GM21526 (cell line): ENCODE measurements around the gene IFRD2.

Source experiments
- ATAC-seq: cut with Tn5 transposase; IDR thresholded peaks from one replicate; pipeline ENCODE4 v1.9.1; 2021; ENCODE audit warnings: moderate library complexity; ENCODE audit not compliant: unreplicated experiment, low FRiP score

Gene IFRD2

DNA sequence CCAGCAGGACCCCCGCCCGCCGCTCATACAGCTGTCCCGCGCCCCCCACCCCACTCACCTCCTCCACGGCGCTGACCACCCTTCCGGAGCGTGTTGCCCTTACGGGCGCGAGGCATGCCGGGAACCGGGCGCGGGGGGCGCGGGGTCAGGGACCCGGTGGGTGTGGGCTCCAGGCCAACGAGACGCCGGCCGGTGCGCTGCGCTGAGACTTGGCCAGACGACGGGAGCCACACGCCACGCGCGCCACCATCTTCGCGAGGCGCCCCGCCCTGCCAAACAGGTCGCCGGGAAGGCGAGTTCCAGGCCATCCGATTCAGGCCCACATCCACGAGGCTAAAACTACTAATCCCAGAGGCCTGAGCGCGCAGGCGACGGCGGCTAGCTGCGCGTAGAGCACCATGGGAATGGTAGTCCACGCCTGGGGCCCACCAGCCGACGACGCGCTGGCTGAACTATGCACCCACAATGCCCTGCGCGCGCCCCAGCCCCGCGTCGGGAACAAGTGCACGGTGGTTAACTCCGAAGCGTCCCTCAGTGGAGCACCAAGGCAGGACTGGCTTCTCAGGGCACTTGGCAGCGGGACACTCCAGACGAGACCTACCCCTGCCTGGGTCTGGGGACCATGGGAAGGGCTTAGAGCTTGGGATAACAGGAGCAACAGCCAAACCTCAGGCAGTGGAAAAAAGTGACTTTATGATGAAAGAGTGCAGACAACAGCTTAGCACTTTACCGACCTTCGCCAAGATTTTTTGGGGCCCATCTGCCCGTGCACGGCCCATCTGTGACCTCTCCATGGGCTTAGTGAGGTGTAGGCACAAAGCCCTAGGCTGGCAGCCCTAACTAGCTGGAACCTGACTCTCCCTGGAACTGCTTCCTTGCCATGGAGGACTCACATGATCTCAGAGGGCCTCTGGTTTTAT lies at the start of gene IFRD2:
TSS of gene IFRD2 (minus strand) at position 271 of the 920 bp plus-strand sequence. CDS start at position 116, 155 bp downstream.
- peak; percentile 85 for ATAC-seq

- ATAC-seq = no peak
Measured at GRCh38 chr3:50341537-50341936, 49.3 kb upstream of the IFRD2 start.

DNA sequence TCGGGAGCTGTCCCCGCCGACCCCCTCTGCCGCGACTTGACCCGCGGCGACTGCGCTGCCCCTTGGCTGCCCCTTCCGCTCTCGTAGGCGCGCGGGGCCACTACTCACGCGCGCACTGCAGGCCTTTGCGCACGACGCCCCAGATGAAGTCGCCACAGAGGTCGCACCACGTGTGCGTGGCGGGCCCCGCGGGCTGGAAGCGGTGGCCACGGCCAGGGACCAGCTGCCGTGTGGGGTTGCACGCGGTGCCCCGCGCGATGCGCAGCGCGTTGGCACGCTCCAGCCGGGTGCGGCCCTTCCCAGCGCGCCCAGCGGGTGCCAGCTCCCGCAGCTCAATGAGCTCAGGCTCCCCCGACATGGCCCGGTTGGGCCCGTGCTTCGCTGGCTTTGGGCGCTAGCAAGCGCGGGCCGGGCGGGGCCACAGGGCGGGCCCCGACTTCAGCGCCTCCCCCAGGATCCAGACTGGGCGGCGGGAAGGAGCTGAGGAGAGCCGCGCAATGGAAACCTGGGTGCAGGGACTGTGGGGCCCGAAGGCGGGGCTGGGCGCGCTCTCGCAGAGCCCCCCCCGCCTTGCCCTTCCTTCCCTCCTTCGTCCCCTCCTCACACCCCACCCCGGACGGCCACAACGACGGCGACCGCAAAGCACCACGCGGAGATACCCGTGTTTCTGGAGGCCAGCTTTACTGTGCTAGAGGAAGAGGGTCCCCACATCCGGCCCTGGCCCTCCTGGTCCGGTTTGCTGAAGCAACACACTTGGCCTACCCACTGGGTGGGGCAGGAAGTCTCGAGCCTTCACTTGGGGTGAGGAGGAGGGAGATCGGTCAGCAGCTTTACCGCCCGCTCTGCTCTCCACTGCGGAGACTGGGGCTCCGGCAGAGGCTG lies 48.5 kb upstream of the IFRD2 start, which contains the start of gene RASSF1:
TSS of gene RASSF1 (minus strand) at position 389 of the 882 bp plus-strand sequence. CDS start at position 358, 31 bp downstream.
- no peak for ATAC-seq

GRCh38 chr3:50340147-50340447 lies 47.9 kb upstream of the IFRD2 start:
- ATAC-seq = no peak

- no peak for ATAC-seq
Measured at GRCh38 chr3:50339485-50340146, 47.4 kb upstream of the IFRD2 start.

GRCh38 chr3:50338965-50339364 lies 46.7 kb upstream of the IFRD2 start:
- ATAC-seq = no peak

DNA sequence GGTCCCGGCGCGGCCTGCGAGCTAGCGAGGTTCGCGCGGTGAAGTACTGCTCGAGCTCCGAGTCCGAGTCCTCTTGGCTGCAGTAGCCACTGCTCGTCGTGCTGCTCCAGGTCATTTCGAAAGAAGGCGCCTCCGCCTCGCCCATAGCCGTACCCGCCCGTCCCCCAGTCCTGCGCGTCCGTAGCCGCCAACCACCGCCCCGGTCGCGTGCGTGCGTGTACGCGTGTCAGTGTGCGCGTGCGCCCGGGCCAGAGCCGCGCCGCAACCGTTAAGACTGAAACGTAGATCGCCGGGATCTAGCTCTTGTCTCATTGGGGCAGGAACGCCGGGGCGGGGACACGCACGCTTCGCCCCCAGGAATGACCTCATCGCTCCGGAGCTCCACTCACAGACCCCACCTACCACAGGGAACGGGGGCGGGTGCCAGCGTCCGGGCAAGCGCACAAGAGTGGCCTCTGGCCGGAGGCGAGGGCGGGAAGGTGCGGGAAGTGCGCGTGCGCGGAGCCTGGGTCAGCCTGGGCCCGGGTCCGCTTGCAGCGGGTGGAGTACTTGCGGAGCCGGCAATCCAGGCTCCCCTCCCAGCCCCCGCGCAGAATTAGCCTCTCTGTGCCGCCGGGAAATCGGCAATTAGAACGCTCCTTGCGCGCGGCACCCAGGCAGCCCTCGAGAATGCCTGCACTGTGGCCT lies 45.1 kb upstream of the IFRD2 start:
- peak; percentile 59 for ATAC-seq

- peak; percentile 9 for ATAC-seq
Measured at GRCh38 chr3:50336452-50337174, 44.4 kb upstream of the IFRD2 start.

DNA sequence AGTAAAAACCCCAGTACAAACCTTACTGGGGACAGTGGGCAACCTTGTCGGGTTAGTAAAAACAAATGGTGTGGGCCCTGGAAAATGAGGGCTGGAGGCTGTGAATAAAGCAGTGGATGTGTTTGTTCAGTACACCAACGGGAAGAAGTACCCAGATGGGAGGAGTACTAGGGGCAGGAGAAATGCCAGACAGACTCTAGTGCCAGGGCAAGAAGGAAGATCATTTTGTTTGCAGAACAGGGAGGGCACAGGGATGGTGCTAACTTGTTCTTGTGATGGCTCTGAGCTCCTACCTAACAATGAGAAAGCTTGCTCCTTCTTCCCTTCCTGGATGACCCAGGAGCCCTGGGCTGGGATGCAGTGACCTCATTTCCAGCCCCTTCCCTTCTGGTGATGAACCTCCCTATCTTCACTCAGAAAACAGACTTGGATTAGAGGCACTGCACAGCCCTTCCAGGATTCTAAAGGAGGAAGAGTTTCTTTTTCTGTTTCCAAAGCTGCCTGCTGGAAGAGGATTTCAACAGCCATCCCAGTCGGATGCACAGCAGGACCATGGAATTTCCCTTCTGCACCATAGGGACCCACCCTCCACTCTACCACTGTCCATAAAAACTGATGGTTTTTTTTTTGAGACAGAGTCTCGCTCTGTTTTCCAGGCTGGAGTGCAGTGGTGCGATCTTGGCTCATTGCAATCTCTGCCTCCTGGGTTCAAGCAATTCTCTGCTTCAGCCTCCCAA lies 42.3 kb upstream of the IFRD2 start:
- no peak for ATAC-seq

GRCh38 chr3:50333744-50334328 lies 41.6 kb upstream of the IFRD2 start:
- no peak for ATAC-seq

- ATAC-seq = no peak
Measured at GRCh38 chr3:50331364-50331907, 39.2 kb upstream of the IFRD2 start.

GRCh38 chr3:50330330-50330729 lies 38.1 kb upstream of the IFRD2 start:
- ATAC-seq = no peak

GRCh38 chr3:50327943-50328691 lies 35.9 kb upstream of the IFRD2 start, which contains the start of gene TUSC2:
TUSC2 (minus strand) TSS chr3:50328223; CDS start chr3:50328099, 124 bp downstream.
- peak; percentile 62 for ATAC-seq

- no peak for ATAC-seq
Measured at GRCh38 chr3:50327129-50327528, 34.9 kb upstream of the IFRD2 start.

DNA sequence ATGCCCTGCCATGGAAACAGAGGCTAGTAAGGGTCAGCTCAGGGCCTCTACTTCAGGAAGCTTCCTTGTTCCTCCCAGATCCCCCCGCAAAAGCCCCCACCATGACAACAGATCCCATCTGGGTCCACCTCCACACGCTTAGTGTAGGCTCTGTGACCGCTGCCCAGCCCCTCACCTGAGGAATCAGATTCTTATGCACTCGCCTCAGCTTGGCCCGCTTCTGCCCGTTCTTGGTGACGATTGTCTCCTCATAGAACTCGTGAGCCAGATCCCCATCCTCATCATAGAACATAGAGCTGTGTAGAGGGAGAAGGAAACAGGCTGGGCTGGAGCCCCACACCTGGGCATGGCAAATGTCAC lies 33.9 kb upstream of the IFRD2 start:
- ATAC-seq = no peak

GRCh38 chr3:50325497-50326181 lies 33.4 kb upstream of the IFRD2 start:
- ATAC-seq = no peak

- no peak for ATAC-seq
Measured at GRCh38 chr3:50325113-50325480, 32.9 kb upstream of the IFRD2 start.
